NT2/D1 (cell line): Measurements from ENCODE around the gene SPATA9.

Experiments
- YY1 ChIP-seq: IDR thresholded peaks from 2 replicates; pipeline ENCODE4 v1.6.1; 2011; ENCODE audit not compliant: insufficient read length, insufficient read depth
- ZNF274 ChIP-seq: IDR thresholded peaks from 2 replicates; pipeline ENCODE4 v1.6.1; 2011; ENCODE audit warnings: mild to moderate bottlenecking, low read depth, low read length

DNA sequence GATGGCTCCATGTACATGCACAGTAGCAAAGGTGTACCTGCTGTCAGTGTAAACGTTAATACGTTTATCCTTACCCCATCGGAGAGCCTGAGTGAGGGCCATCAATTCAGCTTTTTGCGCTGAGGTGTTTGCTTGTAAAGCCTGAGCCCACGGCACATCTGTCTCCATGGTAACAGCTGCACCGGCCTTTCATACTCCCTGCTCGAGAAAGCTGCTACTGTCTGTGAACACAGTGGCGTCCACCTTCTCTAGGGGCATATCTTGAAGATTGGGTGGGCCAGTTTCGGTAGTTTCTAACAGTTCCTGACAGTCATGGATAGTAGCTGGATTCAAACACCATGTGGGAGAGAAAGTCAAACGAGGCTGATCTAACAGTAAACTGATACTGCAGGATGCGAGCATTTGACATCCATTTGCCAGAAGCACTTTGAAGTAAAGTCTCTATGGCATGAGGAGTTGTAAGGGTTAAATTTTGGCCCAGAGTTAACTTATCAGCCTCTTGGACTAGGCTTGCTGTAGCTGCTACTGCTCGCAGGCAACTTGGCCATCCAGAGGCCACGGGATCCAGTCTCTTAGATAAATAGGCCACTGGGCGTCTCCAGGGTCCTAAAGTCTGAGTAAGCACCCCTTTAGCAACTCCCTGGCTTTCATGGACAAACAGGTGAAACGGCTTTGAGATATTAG, 27.3 kb upstream of the SPATA9 start:
- no peak for TF ChIP-seq ZNF274
- TF ChIP-seq YY1, result no peak
